ENCODE results near the gene UBR4. TPM values are rescaled to one million over a fixed set of nuclear protein-coding genes. Genes with fewer than 3 reads are reported as not detected.

The UBR4 gene
- total RNA-seq, 1 experiment from 2014 or later: 126 TPM

DNA sequence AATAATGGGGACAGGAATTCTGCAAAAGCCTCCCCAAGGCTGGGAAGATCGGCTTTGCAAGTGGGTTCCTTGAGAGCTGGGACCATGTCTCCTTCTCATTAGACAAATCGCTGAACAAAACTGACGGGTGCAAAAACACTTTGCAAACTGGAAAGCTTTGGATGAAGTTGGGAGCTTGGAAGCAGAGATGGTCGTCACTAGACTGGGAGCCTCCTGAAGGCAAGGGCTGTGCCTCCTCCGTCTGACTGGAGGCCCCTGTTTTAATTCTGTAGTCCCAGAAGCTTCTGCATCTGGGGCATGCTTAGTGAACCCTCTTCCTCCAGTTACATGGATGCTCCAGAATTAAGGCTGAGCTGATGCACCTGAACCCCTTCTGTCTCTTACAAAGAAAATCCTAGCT lies 171.3 kb downstream of the UBR4 start:
- H3K27me3 ChIP-seq (ENCODE audit: control insufficient read depth, insufficient read depth, low read length): no peaks in the 10 kb centered on the region
- BruUV-seq (replicated peaks): no TSS peak
- no peaks in the 10 kb centered on the region for H3K9me3 ChIP-seq (ENCODE audit: control insufficient read depth, insufficient read depth, low read depth, low read length)
- TF ChIP-seq POLR2AphosphoS5 (IDR thresholded peaks at IDR 0.05; ENCODE audit: low read depth, low read length) (no peak), SIN3A (IDR thresholded peaks at IDR 0.05; ENCODE audit: borderline replicate concordance, insufficient read depth, low read depth, low read length) (no peak), TCF7L2 (IDR thresholded peaks at IDR 0.05; ENCODE audit: low read depth, low read length) (no peak), REST (IDR thresholded peaks at IDR 0.05; ENCODE audit: insufficient read depth in 1 of 2, low read depth in 2 of 2, low read length in 1 of 2) (no peak)
- TF ChIP-seq, protein P1, sequence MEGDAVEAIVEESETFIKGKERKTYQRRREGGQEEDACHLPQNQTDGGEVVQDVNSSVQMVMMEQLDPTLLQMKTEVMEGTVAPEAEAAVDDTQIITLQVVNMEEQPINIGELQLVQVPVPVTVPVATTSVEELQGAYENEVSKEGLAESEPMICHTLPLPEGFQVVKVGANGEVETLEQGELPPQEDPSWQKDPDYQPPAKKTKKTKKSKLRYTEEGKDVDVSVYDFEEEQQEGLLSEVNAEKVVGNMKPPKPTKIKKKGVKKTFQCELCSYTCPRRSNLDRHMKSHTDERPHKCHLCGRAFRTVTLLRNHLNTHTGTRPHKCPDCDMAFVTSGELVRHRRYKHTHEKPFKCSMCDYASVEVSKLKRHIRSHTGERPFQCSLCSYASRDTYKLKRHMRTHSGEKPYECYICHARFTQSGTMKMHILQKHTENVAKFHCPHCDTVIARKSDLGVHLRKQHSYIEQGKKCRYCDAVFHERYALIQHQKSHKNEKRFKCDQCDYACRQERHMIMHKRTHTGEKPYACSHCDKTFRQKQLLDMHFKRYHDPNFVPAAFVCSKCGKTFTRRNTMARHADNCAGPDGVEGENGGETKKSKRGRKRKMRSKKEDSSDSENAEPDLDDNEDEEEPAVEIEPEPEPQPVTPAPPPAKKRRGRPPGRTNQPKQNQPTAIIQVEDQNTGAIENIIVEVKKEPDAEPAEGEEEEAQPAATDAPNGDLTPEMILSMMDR (IDR thresholded peaks at IDR 0.05): no peak
- no peak overlapping the region for H3K4me3 ChIP-seq (ENCODE audit: low read depth in 2 of 2, low read length in 2 of 2)
- H3K4me1 ChIP-seq (ENCODE audit: control insufficient read depth, insufficient read depth, low read length): no peaks in the 10 kb centered on the region
- ChIA-PET CTCF (interaction anchor here (0.6 kb wide), 1 partner anchor 1166 kb away, joined by 8 read pairs; no protein-coding TSS in a partner anchor), POLR2A (interaction anchor here (0.5 kb wide), 1 partner anchor 11 kb away, joined by 4 read pairs; no protein-coding TSS in a partner anchor)
- intact Hi-C loops (cut with micrococcal nuclease; ENCODE audit: unreplicated experiment) (no loop called here), in situ Hi-C loops (cut with HindIII; ENCODE audit: low pct_unique_long_range_greater_than_20kb, low sequenced_read_pairs) (no loop called here)
- DNase-seq (ENCODE audit: low read depth, low spot score) (no peak), ATAC-seq (no peak)
- no peaks in the 10 kb centered on the region for H3K36me3 ChIP-seq (ENCODE audit: control insufficient read depth, insufficient read depth, low read length)
- no peak overlapping the region for H3K27ac ChIP-seq (ENCODE audit: low read length)

- BruUV-seq (replicated peaks): no TSS peak
- POLR2A ChIA-PET: no interaction called here
- Histone ChIP-seq H3K27me3 (ENCODE audit: control insufficient read depth, insufficient read depth, low read length) (no peaks in the 10 kb centered on the region), H3K4me3 (ENCODE audit: low read depth in 2 of 2, low read length in 2 of 2) (no peak overlapping the region), H3K27ac (ENCODE audit: low read length) (no peak overlapping the region), H3K4me1 (ENCODE audit: control insufficient read depth, insufficient read depth, low read length) (no peaks in the 10 kb centered on the region), H3K36me3 (ENCODE audit: control insufficient read depth, insufficient read depth, low read length) (no peaks in the 10 kb centered on the region), H3K9me3 (ENCODE audit: control insufficient read depth, insufficient read depth, low read depth, low read length) (no peaks in the 10 kb centered on the region)
- no peak for TF ChIP-seq POLR2AphosphoS5 (IDR thresholded peaks at IDR 0.05; ENCODE audit: low read depth, low read length)
- no peak for TF ChIP-seq SIN3A (IDR thresholded peaks at IDR 0.05; ENCODE audit: borderline replicate concordance, insufficient read depth, low read depth, low read length)
- no peak for TF ChIP-seq REST (IDR thresholded peaks at IDR 0.05; ENCODE audit: insufficient read depth in 1 of 2, low read depth in 2 of 2, low read length in 1 of 2)
- TF ChIP-seq, protein P1 (IDR thresholded peaks at IDR 0.05): no peak
- no peak for TF ChIP-seq TCF7L2 (IDR thresholded peaks at IDR 0.05; ENCODE audit: low read depth, low read length)
- no peak for DNase-seq (ENCODE audit: low read depth, low spot score)
- in situ Hi-C loops (cut with HindIII; ENCODE audit: low pct_unique_long_range_greater_than_20kb, low sequenced_read_pairs): no loop called here
- CTCF ChIA-PET: no interaction called here
- intact Hi-C loops (cut with micrococcal nuclease; ENCODE audit: unreplicated experiment): no loop called here
- ATAC-seq: no peak
These were observed 172.0 kb downstream of the UBR4 start for GRCh38 chr1:19038096-19038495.

Data from Panc1 (cell line).